ENCODE results near the gene DYNLRB2. TPM values are rescaled to one million over a fixed set of nuclear protein-coding genes. Genes with fewer than 3 reads are reported as not detected.

The DYNLRB2 gene
- total and polyA plus RNA-seq, 9 of the 15 experiments (the other 6 are each of a cell fraction or from before 2014, with no cell fraction given) = not detected

GRCh38 chr16:80507538-80507937 lies 33.3 kb upstream of the DYNLRB2 start:
- no peak overlapping the region for H2AFZ ChIP-seq (ENCODE audit: low read depth, low read length)
- DNase-seq (ENCODE audit: extremely low read depth in 1 of 4, low spot score in 3 of 4) (no peak), ATAC-seq (no peak), FAIRE-seq (no peak)
- H3K4me3 ChIP-seq = no peak overlapping the region
- in situ Hi-C loops (cut with MboI) (no loop called here), intact Hi-C loops (cut with micrococcal nuclease) (no loop called here)
- H3K4me2 ChIP-seq (ENCODE audit: insufficient read depth, low read length) = no peak overlapping the region
- H3K27ac ChIP-seq (ENCODE audit: extremely low read depth, low read depth, low read length) = no peak overlapping the region
- no peak overlapping the region for H3K9ac ChIP-seq (ENCODE audit: insufficient read depth in 1 of 2, low read depth in 2 of 2, low read length in 2 of 2)
- H3K79me2 ChIP-seq (ENCODE audit: control insufficient read depth, insufficient read depth, low read length) = no peaks in the 10 kb centered on the region
- no peaks in the 10 kb centered on the region for H3K4me1 ChIP-seq (replicated peaks in 1 of 2; ENCODE audit: control insufficient read depth in 2 of 2, insufficient read depth in 2 of 2, low read length in 2 of 2)
- no peaks in the 10 kb centered on the region for H3K9me1 ChIP-seq (ENCODE audit: control insufficient read depth, insufficient read depth, low read length)
- no peaks in the 10 kb centered on the region for H3K27me3 ChIP-seq (ENCODE audit: control insufficient read depth in 2 of 2, insufficient read depth in 2 of 2, low read length in 2 of 2)
- POLR2A ChIA-PET = no interaction called here
- no peaks in the 10 kb centered on the region for H3K36me3 ChIP-seq (ENCODE audit: control insufficient read depth, insufficient read depth, low read length)
- 0% methylated on average over 4 of the region's 4 CpGs for WGBS (ENCODE audit: insufficient coverage, low coverage, missing lambda C conversion rate)
- CTCF ChIA-PET (ENCODE audit: low intra/inter-chr PET ratio) = no interaction called here
- no peaks in the 10 kb centered on the region for H4K20me1 ChIP-seq (replicated peaks; ENCODE audit: control insufficient read depth, insufficient read depth, low read length)
- H3K9me3 ChIP-seq (replicated peaks; ENCODE audit: control insufficient read depth, insufficient read depth, low read depth, low read length) = no peaks in the 10 kb centered on the region
- TF ChIP-seq SMAD3 (CRISPR knock-in tag; conservative IDR thresholded peaks at IDR 0.05) (no peak), POLR3A (IDR thresholded peaks at IDR 0.05; ENCODE audit: borderline replicate concordance, extremely low read depth, insufficient read depth, insufficient read length) (no peak)
- no TSS peak for BruUV-seq (replicated peaks)

DNA sequence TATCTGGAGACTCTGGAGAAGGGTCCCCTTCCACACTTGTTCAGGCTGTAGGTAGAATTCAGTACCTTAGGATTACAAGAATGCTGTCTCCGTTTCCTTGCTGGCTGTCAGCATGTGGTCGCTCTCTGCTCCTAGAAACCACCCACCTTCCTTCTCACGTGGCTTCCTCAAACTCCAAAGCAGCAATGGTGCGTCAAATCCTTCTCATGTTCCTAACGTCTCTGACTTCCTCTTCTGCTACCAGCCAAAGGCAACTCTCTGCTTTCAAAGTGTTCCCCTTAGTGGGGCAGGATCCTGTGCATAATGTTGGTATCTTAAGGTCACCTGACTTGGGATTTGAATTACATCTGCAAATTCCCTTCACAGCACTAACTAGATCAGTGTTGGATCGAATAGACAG lies 30.9 kb upstream of the DYNLRB2 start:
- CTCF ChIA-PET (ENCODE audit: low intra/inter-chr PET ratio) = no interaction called here
- Histone ChIP-seq H4K20me1 (replicated peaks; ENCODE audit: control insufficient read depth, insufficient read depth, low read length) (no peaks in the 10 kb centered on the region), H3K9me3 (replicated peaks; ENCODE audit: control insufficient read depth, insufficient read depth, low read depth, low read length) (no peaks in the 10 kb centered on the region), H3K9me1 (ENCODE audit: control insufficient read depth, insufficient read depth, low read length) (no peaks in the 10 kb centered on the region), H3K4me3 (no peak overlapping the region), H3K9ac (ENCODE audit: insufficient read depth in 1 of 2, low read depth in 2 of 2, low read length in 2 of 2) (no peak overlapping the region), H3K4me2 (ENCODE audit: insufficient read depth, low read length) (no peak overlapping the region), H3K36me3 (ENCODE audit: control insufficient read depth, insufficient read depth, low read length) (no peaks in the 10 kb centered on the region), H3K27me3 (ENCODE audit: control insufficient read depth in 2 of 2, insufficient read depth in 2 of 2, low read length in 2 of 2) (peaks cover 2 to 5% of the 10 kb centered on the region in 2 experiments; a peak in 2 of 5 replicates), H3K27ac (ENCODE audit: extremely low read depth, low read depth, low read length) (no peak overlapping the region), H3K4me1 (replicated peaks in 1 of 2; ENCODE audit: control insufficient read depth in 2 of 2, insufficient read depth in 2 of 2, low read length in 2 of 2) (no peaks in the 10 kb centered on the region), H3K79me2 (ENCODE audit: control insufficient read depth, insufficient read depth, low read length) (no peaks in the 10 kb centered on the region), H2AFZ (ENCODE audit: low read depth, low read length) (no peak overlapping the region)
- intact Hi-C loops (cut with micrococcal nuclease) (no loop called here), in situ Hi-C loops (cut with MboI) (no loop called here)
- BruUV-seq (replicated peaks) = no TSS peak
- FAIRE-seq (no peak), DNase-seq (ENCODE audit: extremely low read depth in 1 of 4, low spot score in 3 of 4) (no peak), ATAC-seq (no peak)
- POLR2A ChIA-PET = no interaction called here
- TF ChIP-seq ZBTB11 (CRISPR knock-in tag; IDR thresholded peaks at IDR 0.05) = 0 out of 6 replicates have a peak, but pooled peaks of 1 of the 3 experiments have one; percentile 19
- TF ChIP-seq SPI1 (IDR thresholded peaks at IDR 0.05; ENCODE audit: borderline replicate concordance, low read depth, low read length) = peak; percentile 50
- no peak for TF ChIP-seq HCFC1 (IDR thresholded peaks at IDR 0.05; ENCODE audit: low read depth, low read length)
- WGBS (ENCODE audit: insufficient coverage, low coverage, missing lambda C conversion rate) = 0% methylated on average over 6 of the region's 6 CpGs
